ENCODE data around the gene PCBP3.
A peak's percentile ranks its signal among the peaks of the same experiment; 100 is the strongest.
"Not testable (repeated sequence)": the region's sequence is repeated elsewhere in the genome, so short reads cannot be mapped to it uniquely, and the experiment has no call there.

PCBP3 gene

DNA sequence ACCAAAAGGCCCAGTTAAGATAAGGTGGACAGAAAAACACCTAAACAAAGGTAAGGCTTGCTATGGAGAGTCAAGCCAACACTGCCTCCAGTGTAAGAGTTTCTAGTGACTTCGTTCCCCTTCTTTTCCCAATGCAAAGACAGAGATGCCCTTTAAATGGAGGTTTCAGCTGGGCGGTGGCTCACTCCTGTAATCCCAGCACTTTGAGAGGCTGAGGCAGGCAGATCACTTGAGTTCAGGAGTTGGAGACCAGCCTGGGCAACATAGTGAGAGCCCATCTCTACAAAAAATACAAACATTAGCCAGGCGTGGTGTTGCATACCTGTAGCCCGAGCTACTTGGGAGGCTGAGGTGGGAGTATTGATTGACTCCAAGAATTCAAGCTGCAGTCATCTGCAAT is 314.0 kb downstream of the PCBP3 start:
- no peak for FAIRE-seq

DNA sequence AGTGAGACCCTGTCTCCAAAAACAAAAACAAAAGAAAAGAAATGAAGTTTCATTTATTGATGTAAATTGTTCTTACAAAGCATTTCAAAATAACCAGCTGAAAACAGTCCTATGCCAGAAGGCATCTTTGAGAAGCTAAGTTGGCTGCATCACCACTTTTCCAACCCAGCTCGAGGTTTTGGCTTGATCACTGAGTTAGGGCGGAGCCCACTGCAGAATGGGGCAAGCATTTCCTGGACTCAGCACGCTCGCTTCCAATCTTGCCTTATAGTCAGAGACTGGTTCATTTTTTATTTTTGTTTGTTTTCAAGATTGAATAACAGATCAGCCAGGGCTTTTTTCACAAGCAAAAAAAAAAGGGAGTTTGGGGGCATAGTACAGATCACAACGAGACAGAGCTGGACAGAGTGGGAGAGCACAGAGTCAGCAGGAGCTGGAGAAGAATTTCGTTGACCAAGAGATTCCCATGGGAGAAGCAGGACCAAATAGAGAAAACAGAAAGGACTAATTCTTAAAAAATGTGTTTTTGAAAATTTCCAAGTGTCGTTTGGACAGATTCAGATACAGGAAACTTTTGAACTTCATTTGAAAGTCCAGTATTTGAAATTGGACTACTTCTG is 314.6 kb downstream of the PCBP3 start:
- FAIRE-seq, result no peak

DNA sequence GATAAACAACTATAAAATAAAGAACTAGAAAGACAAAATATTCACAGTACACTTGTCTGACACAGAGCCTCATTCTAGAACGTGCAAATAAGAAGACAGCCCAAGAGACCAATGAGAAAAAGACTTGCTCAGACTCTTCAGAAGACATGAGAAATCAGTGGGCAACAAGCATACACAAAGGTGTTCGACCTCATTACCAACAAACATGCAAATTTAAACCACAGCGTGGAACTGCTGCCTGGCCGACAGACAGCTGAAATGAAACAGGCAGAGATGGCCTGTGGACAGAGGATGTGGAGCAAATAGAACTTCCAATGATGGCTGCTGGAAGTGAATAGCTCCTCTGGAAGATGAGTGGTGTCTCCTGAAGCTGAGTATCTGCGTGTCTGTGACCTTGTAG is 315.7 kb downstream of the PCBP3 start:
- no peak for FAIRE-seq

DNA sequence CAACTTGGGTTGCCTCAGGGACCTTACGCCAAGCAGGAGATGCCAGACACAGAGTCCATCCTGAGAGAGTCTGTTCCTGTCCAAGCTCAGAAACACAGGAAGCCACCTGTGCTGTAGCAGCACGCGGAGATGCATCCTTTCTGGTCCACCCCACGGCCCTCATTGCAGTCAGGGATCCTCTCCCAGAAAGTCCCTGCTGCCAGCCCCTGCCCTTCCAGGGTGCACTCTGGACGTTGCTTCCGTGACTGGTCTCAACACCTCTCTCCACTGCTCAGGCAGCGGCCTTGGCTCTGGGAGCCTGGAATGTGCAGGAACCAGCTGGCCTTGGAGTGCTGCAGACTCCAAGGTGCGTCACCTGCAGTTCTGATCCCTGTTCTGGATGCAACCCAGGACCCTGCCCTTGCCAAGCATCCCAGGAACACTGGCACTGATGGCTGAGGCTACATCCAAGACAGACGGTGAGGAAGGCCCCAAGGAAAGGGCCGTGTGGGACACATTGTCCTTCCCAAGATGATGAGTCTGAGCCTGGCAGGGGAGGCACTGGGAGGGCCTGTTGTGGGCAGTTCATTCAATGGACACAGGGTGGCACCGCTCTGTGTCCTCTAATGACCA is 316.4 kb downstream of the PCBP3 start:
- FAIRE-seq, result no peak

DNA sequence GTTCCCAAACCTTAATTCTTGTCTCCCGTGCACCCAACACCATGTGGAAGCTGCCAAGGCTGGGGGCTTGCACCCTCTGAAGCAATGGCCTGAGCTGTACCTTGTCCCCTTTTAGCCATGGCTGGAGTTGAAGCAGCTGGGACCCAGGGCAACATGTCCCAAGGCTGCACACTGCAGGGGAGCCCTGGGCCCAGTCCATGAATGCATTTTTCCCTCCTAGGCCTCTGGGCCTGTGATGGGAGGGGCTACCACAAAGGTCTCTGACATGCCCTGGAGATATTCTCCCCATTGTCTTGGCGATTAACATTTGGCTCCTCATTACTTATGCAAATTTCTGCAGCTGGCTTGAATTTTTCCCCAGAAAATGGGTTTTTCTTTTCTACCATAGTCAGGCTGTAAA is 317.9 kb downstream of the PCBP3 start:
- FAIRE-seq, result not testable (repeated sequence)

DNA sequence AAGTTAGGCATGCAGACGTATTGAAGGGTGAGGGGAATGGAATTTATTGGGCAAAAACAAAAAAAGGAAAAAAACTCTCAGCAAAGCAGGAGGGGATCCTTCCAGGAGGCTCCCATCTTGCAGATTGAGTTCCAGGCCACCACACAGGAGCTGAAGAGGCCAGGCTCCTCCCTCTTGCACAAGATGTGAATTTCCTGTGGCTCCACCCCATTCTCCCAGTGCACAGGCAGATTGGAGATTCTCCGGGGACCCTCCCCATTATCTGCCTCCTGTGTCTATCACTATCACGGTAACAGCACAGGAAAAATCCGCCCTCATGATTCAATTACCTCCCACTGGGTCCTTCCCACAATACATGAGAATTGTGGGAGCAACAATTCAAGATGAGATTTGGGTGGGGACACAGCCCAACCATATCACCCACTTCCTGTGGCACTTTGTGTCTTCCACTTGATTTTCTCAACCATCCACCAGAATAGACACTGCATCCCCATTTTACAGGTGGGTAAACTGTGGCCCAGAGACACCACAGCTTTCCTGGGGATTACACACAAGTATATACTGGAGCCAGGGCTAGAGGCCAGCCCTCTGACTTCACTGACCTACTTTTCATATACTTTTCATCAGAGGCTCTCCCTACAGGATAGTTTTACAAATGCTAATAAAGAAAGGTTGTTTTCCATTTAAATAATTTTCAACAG is 319.2 kb downstream of the PCBP3 start:
- no peak for FAIRE-seq

DNA sequence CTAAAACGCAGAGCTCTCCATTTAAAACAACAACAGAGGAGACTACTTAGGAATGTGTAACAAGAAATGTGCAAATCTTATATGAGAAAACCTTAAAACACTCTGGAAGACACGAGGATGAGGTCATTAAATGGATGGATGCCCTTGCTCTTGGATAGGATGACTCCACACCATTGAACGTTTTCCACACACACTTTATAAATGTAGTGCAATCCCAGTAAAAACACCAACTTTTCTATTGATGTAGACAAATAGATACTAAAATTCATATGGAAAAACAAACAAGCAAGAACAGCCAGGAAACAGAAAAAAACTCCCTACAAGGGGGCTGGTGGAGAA is 319.7 kb downstream of the PCBP3 start:
- no peak for FAIRE-seq

DNA sequence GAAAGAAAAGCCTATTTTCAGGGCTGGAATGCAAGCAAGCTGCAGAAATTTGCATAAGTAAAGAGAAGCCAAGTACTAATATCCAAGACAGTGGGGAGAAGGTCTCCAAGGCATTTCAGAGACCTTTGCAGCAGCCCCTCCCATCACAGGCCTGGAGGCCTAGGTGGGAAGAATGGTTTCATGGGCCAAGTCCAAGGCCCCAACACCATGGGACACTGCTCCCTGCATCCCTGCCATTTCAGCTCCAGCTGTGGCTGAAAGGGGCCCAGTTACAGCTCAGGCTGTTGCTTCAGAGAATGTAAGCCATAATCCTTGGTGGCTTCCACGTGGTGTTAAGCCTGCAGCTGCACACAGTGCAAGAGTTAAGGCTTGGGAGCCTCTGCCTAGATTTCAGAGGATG is 321.1 kb downstream of the PCBP3 start:
- no peak for FAIRE-seq

DNA sequence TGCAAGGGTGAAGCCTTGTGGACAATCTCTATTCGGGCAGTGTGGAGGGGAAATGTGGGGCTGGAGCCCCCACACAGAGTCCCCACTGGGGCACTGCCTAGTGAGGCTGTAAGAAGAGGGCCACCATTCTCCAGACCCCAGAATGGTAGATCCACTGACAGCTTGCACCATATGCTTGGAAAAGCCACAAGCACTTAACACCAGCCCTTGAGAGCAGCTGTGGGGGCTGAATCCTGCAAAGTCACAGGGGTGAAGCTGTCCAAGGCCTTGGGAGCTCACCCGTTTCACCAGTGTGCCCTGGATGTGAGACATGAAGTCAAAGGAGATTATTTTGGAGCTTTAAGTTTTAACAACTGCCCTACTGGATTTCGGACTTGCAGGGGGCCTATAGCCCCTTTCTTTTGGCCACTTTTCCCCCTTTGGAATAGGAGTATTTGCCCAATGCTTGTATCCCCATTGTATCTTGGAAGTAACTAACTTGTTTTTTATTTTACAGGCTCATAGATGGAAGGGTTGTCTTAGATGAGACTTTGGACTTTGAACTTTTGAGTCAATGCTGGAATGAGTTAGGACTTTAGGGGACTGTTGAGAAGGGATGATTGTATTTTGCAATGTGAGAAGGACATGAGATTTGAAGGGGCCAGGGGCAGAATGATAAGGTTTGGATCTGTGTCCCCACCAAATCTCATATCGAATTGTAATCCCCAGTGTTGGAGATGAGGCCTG is 321.7 kb downstream of the PCBP3 start:
- FAIRE-seq, result no peak

DNA sequence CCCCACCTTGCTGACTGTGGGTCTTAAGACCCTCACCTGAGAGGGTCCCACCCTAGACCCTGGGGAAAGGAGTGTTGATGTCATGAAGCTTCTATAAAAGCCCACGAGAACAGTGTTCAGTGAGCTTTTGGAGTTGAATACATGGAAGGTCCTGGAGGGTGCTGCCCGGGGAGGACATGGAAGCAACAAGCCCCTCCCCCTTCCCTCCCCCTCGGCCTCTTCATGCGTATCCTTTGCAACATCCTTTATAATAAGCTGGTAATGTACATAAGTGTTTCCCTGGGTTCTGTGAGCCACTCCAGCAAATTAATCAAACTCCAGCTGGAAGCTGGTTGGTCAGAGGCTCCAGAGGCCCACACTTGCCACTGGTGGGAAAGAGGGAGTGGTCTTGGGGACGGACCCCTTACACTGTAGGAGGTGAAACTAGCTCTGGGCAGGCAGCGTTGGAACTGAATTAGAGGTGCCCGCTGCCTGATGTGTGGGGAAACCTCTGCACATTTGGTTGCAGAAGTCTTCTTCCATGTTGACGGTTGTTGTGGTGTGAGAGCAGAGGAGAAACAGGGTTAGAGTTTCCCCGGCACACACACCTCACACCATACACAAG is 323.4 kb downstream of the PCBP3 start:
- FAIRE-seq, result no peak

DNA sequence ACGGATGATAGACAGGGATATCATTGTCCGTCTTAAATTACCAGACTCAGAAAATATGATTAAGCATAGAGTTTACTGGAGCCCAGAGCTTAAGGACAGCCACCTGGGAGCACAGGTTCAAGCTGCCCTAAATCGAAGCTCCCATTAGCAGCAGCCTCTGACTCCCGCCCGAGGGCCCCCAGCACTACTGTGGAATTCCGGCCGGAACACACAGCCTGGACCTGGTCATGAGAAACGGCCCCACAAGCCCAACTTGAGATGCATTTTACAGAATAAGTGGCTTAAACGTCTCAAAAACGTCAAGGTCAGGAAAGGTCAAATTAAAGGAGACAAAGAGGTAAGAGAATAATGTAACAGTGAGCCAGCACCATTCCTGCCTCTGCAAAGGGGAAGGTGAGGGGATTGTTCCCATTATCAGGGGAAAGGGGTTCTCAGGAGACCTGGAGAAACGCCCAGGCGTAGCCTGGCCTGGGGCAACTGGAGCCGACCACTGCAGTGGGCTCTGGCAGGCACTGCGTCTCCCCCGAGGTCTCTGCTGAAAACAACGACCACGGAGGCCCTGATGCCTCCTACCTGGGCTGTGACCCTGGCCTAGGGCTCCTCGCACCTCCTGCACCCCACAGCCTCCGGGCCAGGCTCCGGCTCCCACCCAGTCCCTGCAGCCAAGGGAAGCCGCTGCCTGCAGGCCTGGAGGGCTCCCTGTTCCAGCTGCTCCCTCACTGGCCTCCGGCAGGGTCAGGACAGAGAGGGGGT is 326.6 kb downstream of the PCBP3 start:
- no peak for FAIRE-seq

DNA sequence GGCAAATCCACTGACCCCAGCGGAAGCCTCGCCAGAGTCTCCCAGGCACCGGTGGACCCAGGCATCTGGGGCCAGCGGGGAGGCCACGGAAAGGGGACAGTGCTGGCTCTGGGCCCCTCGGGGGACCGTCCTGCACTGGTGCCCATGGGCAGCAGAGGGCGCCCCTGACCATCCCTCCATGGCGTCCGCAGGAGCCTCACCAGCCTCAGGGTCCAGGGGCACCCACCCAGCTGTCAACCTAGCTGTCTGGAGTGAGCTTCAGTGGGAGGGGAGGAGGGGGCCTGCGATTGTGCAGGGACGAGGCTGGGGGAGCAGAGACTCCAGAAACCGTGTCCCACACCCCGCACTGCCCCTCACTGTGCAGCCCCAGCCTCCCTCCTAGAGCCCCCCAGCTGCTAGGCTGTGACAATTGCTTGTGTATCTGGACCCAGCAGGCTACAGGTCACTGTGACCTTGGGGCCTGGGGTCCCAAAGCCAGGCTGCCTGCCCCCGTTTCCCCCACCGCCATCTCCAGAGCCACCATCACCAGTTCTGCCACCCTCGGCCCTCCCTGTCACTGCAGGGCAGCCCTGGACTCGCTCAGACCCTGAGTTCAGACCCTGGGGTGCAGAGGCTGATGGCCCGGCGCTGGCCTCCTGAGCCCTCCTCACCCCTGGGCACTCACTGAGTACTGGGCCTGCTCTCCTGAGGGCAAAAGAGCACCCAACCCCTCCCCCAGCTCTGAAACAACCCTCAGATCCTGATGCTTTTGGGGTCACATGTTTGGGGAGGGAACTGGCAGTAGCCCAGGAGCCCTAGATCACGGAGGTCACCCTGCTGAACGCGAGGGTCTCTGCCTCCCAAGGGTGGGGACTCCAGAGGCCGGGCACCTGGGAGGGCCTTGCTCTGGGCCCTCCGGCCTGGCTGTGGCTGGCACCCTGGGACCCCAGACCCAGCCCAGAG is 327.4 kb downstream of the PCBP3 start:
- FAIRE-seq, result no peak

DNA sequence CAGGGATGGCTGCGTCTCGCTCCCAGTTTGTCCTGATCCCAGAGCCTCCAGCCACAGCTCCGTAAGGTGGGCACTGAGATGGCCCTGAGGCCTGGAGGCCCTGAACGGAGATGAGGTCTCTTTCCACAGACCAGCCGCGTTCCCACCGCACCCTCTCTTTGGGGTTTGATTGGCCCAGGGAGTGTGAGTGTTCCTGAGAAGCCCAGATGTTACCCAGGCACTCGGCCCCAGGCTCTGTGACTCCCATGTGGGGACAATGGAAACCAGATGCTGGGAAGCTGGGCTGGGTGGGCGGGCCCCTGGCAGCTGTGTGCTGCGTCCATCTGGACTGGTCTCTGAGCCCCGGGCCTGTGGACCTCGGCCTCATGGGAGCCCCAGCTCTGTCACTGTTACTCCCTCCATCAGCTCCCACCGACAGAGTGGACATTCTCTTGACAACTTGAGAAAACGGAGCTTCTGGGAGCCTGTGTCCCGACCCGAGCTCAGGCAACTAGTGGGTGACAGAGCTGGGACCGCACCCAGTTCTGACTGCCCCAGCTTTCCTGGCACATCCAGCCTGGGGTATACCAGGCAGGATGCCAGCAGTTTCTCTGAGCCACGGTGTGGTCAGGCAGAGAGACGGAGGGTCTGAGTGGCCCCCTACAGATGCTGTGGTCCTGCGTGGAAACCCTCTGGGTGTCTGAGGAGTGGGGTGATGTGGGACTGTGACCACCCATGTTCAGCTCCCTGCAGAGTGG is 328.3 kb downstream of the PCBP3 start:
- no peak for FAIRE-seq

DNA sequence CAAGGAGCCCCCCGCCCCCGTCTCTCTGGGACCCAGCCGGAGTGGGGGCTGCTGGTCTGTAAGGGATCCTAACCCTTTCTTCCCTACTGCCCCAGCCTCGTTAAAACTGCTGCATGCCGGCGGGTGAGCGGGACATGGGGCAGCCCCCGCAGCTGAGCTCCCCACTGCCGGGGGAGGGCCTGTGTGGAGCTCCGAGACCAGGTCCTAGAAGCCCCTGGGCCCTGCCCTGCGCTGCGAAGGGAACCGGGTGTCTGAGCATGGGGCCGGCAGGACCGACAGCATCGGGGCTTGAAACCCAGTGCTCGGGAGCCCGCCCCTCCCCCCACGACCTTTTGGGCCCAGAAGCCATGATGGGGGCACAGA is 328.8 kb downstream of the PCBP3 start:
- no peak for FAIRE-seq

DNA sequence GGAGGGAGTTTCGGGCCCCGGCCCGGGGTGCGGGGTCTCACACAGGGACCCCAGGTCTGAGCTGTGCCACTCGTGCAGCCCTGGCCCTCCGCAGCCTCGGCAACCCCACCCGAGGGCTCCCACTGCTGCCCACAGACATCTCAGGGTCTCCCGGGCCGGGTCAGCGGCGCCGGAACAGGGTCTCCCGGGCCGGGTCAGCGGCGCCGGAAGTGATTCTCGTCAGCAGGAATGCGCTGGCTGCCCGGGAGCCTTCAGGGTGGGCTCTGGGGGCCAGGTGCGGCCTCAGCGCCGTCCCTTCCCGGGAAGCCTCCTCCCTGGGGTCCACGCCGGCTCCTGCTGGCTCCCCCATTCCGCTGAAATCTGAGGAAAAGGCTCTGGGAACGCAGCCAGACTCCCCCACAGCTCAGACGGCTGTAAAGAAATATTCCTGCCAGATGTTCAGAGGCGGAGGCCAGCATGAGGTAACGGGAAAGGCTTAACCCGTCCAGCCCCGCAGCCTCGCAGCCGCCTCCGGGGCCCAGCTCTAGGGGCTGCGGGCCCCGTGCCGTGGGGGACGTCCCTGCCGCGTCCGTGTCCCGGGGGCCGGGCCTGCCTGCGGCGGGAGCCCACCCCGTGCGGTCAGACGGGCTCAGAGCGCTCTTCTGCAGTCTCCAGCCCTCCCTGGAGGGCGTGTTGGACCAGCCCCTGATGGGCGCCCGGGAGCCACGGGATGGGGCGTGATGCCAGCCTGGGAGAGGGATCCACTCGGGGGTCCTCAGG is 329.4 kb downstream of the PCBP3 start:
- no peak for FAIRE-seq

DNA sequence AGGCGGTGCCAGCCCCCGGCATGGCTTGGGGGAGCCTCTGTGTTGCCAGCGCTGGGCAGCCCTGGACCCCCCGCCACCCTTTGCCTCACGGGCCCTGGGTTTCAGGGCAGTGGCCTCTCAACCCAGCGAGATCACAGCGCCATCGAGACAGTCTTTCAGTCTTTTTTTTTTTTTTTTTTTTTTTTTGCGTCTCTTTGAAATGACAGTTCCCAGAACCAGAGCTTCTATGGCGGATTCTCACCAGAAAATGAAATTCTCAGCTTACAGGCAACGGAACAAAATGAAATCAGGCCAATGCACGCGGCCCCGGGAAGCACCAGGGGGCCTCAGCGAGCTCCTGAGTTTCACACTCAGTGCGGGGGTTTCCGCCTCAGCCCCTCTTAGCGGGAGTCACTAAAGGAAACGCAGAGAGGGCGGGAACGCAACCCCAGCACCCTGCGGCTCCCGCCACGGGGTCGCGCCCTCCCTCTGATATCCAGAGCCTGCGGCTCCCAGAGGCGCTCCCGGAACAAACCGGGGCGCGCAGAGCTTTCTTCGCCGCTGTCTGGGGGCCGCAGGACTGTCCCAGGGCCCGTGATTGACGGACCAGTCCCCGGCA is 330.0 kb downstream of the PCBP3 start:
- peak; percentile 89 for FAIRE-seq

DNA sequence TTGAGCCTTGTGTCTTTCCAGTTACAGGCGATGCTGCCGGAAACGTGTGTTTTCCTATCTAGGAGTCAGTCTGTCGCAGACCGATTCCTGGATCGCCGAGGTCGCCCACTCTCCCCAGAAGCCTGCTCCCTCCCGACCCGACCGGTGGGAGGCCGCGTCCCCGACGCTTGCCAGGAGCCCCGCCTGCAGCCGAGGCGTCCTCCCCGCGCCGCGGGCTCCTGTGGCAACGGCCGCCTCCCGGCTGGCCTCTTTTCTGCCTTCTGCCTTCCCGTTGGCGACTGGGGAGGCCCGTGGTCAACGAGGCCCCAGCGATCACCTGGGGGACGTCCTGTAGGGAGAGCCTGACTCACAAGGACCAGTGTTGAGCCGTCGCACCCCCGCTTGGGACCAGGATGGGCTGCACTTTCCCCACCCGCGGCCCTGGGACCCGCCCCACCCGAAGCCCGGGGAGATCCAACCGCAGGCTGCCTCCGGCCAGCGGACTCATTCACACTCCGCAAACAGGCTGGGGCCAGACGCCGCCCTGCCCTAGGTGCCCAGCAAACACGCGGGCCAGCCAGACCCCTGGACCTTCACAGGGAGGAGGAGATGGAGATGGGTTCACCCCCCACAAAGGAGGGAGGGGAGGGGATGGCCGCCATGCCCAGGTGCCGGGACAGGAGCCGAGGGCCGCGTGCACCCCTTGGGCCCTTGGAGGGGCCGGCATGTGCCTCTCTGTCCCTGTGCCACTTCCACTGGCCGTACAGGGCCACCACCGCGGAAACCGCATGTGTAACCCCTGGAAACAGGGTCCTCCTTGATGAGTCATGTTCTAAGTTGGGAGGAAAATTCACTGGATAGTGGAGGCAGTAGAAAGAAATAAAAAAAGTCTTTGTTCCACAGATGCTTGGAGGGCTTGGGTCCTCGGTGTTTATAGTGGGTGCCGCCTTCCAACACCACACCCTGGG is 330.8 kb downstream of the PCBP3 start:
- no peak for FAIRE-seq

DNA sequence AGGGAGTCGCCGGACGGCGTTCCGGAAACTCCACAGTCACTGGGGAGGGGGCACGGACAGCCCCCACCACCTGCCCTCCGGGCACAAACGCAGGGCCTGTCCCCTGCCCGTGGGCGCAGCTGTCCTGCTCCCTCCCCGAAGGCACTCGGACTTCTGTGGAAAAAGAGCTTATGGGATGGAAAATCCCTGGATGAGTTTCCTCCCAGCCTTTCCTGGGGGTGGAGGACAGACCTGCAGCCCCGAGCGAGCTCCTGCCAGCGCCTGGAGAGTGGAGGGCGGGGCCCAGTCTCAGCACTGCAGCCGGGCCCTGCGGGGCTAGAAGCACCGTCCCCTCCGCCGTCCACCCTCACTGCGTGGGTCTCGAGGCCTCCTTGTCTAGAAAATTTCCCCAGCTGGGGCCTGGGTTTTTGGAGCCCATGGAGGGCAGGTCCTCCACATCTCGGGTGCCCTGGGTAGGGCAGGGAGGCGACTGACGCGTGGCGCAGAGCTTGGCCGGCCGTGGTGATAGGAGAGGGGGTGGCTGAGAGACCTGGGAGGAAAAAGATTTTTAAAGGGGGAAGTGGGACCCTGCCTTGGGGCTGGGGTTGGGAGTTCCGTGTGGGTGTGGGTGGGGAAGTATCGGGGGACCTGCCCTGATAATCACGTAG is 331.6 kb downstream of the PCBP3 start:
- no peak for FAIRE-seq

Data from islet of Langerhans (tissue), 1 donor.